ENCODE measurements around the gene PEX12.
"Not testable (repeated sequence)": the region's sequence is repeated elsewhere in the genome, so short reads cannot be mapped to it uniquely, and the experiment has no call there.

Gene PEX12

DNA sequence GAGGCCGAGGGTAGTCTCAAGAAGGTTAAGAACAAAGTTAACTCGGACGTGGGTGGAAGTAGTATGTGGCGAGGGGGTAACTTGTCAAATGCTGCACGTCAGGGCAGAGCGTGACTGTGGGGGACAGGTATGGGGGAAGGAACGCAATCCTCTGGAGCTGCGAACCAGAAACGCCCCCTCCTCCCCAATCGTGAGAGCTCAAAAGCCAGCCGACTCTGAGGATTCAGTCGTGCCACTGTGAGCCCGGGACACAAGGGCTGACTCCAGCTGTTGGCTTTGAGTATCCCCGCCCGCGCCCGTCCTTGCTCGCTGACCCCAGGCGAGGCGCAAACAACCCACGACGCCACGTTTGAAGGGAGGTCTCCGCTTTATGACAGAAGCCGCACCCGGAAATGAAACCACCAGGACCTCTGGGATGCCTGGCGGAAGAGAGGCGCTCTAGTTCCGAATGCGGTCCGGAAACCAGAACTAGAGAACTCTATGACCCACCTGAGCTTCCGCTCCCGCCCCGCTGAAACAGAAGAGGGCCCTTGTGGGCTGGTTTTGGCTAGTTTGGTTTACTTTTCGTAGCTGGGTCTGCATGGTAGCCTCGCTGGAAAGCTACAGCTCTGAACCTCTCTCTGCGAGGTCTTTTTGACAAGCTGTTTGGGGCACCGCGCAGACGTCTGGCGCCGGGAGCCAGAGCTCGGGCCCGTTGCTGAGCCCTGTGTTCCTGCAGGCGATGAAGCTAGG is at the start of gene PEX12:
Gene PEX12, minus strand, starts transcription at position 375 of the 732 bp plus-strand sequence. CDS start 550 bp downstream, outside the sequence.
- peak within 1 kb of the TSS; percentile 91 for H3K4me3 ChIP-seq (ENCODE audit: low read length)
- no peak for TF ChIP-seq ZNF274 (IDR thresholded peaks at IDR 0.05; ENCODE audit: low read depth, low read length)

GRCh38 chr17:35627417-35627816 is 49.0 kb upstream of the PEX12 start:
- no peak for TF ChIP-seq ZNF274 (IDR thresholded peaks at IDR 0.05; ENCODE audit: low read depth, low read length)
- no peak overlapping the region for H3K4me3 ChIP-seq (ENCODE audit: low read length)

DNA sequence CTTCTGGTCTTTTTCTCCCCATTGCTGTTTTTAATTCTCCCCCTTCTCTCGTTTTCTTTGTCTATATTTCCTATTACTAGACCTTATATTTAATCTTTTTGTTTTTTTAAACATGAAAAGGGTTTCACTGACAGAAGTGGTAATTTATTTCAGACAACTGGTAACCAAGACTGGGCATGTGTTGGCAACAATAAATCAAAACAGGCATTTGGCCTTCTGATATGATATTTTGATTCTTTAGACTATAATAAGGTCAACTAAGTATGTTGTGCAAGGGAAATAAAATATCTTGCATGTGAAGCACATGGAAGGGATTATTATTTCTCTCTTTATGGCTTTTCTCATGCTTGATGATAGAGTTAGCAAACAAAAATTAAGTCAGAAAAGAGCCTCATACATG is 43.4 kb upstream of the PEX12 start:
- no peak for TF ChIP-seq ZNF274 (IDR thresholded peaks at IDR 0.05; ENCODE audit: low read depth, low read length)
- H3K4me3 ChIP-seq (ENCODE audit: low read length): no peak overlapping the region

GRCh38 chr17:35618628-35619027 is 40.3 kb upstream of the PEX12 start:
- no peak for TF ChIP-seq ZNF274 (IDR thresholded peaks at IDR 0.05; ENCODE audit: low read depth, low read length)
- no peak overlapping the region for H3K4me3 ChIP-seq (ENCODE audit: low read length)

- H3K4me3 ChIP-seq (ENCODE audit: low read length): no peak overlapping the region
- TF ChIP-seq ZNF274 (IDR thresholded peaks at IDR 0.05; ENCODE audit: low read depth, low read length): no peak
Measured at GRCh38 chr17:35617505-35617904, 39.1 kb upstream of the PEX12 start.

- H3K4me3 ChIP-seq (ENCODE audit: low read length): no peak overlapping the region
- no peak for TF ChIP-seq ZNF274 (IDR thresholded peaks at IDR 0.05; ENCODE audit: low read depth, low read length)
Measured at GRCh38 chr17:35616536-35616935, 38.2 kb upstream of the PEX12 start.

DNA sequence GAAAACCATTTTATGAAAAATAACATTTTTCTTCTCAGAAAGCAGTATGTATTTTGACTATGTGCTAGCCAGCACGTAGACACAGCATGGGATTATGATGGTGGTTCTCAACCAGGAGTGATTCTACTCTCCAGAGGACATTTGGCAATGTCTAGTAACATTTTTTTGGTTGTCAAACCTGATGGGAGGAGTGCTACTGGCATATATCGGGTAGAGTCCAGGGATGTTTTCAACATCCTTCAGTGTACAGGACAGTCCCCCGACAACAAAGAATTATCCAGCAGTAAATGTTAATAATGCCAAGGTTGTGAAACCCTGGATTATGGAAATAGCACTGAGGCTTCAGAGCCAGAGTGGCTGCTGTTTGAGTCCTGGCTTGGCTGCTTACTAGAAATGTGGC is 36.4 kb upstream of the PEX12 start:
- no peak for TF ChIP-seq ZNF274 (IDR thresholded peaks at IDR 0.05; ENCODE audit: low read depth, low read length)
- no peak overlapping the region for H3K4me3 ChIP-seq (ENCODE audit: low read length)

GRCh38 chr17:35612924-35613521 is 34.7 kb upstream of the PEX12 start:
- H3K4me3 ChIP-seq (ENCODE audit: low read length): no peak overlapping the region
- TF ChIP-seq ZNF274 (IDR thresholded peaks at IDR 0.05; ENCODE audit: low read depth, low read length): no peak

DNA sequence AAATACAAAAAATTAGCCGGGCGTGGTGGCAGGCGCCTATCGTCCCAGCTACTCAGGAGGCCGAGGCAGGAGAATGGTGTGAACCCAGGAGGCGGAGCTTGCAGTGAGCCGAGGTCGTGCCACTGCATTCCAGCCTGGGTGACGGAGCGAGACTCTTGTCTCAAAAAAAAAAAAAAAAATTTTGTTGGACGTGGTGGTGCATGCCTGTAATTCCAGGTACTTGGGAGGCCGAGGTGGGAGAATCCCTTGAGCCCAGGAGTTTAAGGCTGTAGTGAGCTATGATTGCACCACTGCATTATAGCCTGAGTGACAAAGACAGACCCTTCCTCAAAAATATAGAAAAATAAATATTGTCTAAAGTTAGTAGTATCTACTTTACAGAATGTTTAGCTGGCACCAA is 32.4 kb upstream of the PEX12 start:
- not testable (repeated sequence) for H3K4me3 ChIP-seq (ENCODE audit: low read length)

GRCh38 chr17:35609831-35610230 is 31.5 kb upstream of the PEX12 start:
- TF ChIP-seq ZNF274 (IDR thresholded peaks at IDR 0.05; ENCODE audit: low read depth, low read length): no peak
- no peak overlapping the region for H3K4me3 ChIP-seq (ENCODE audit: low read length)

DNA sequence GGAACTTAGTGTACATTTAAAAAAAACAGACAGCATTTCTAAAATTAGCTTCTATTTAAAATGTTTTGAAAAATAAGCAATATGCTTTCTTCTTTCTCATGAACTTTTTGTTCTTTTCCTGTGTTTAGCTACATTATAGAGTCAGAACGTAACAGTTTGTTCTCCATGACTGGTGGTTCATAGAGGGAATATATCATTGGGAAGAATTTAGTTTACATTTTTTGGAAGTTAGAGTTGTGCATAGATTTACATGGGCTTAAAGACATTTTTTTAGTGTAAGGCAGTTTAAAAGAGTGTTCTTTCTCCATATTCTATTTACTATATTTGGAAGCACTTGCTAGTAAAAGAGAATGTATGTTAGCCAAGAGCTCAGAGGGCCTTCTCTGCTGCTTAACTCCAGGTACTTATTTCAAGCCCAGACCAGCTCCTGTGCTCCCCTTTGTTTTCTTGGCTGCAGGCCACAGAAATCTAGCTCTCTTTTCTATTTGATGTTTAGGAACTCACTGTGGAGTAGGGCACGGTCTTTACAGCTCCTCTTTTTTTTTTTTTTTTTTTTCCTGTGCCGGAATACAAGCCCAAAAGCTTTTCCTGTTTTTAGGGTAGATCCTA is 29.0 kb upstream of the PEX12 start:
- H3K4me3 ChIP-seq (ENCODE audit: low read length): no peak overlapping the region
- no peak for TF ChIP-seq ZNF274 (IDR thresholded peaks at IDR 0.05; ENCODE audit: low read depth, low read length)

DNA sequence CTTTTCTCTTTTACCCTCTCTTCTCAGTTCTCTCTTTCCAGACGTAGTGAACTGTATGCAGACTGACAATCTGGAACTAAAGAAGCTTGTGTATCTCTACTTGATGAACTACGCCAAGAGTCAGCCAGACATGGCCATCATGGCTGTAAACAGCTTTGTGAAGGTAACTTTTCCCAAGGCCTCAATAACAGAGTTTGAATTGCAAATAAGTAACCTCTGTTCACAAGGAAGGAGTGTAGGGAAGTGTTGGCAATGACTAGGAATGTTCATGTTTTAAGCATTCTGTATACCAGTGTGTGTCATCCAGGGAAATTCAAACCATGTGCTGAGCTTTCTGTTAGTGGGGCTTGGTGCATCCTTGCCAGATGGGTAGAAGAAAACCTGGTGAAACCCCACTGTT is 27.3 kb upstream of the PEX12 start:
- no peak overlapping the region for H3K4me3 ChIP-seq (ENCODE audit: low read length)
- no peak for TF ChIP-seq ZNF274 (IDR thresholded peaks at IDR 0.05; ENCODE audit: low read depth, low read length)

GRCh38 chr17:35603674-35604073 is 25.3 kb upstream of the PEX12 start:
- TF ChIP-seq ZNF274 (IDR thresholded peaks at IDR 0.05; ENCODE audit: low read depth, low read length): no peak

DNA sequence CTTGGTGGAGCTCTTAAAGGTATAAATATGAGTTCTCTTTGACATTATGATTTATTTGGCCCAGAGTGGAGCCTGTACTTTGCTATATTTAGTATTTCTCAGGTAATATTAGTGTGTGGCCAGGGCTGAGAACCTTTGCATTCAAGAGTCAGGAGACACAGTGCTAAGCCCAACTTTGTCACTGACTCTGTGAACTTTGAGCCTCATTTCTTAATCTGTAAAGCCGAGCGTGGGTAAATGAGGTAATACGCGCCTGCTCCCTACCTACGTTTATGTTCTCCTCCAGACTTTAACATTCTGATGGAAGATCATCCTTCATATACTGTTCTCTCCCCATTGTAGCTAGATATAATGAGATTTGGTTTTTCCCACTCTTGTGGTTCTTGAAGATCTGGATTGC is 19.2 kb upstream of the PEX12 start:
- H3K4me3 ChIP-seq (ENCODE audit: low read length): no peak overlapping the region
- no peak for TF ChIP-seq ZNF274 (IDR thresholded peaks at IDR 0.05; ENCODE audit: low read depth, low read length)

More at GRCh38 chr17:35603674-35604073, 25.3 kb upstream of the PEX12 start:
- no peak overlapping the region for H3K4me3 ChIP-seq (ENCODE audit: low read length)

- no peak for TF ChIP-seq ZNF274 (IDR thresholded peaks at IDR 0.05; ENCODE audit: low read depth, low read length)
- H3K4me3 ChIP-seq (ENCODE audit: low read length): no peak overlapping the region
Measured at GRCh38 chr17:35596530-35597233, 18.3 kb upstream of the PEX12 start.
